GM12878 (cell line): ENCODE data around the gene UFC1. TPM values are rescaled to one million over a fixed set of nuclear protein-coding genes. Genes with fewer than 3 reads are reported as not detected.

Experiments used
- ATAC-seq: fragments of 200-7000 bp; cut with Tn5 transposase; 3 replicates; pipeline ENCODE4 v1.9.1; 2020; ENCODE audit warnings: mild to moderate bottlenecking, moderate library complexity
- BruUV-seq: library from RNA; stranded (reverse); fragments of 400-500 nt; replicated peaks from 2 replicates; lab custom pipeline; 2021; lab: Mats Ljungman, UMichigan
- CTCF ChIA-PET: fragments of 300-600 bp; sonication (Branson Sonifier 250); formaldehyde crosslinking; extraction: SDS; loops from one replicate; lab custom pipeline; 2021; ENCODE audit warnings: inconsistent platforms; lab: Yijun Ruan, JAX
- POLR2A ChIA-PET: fragments of 350-600 bp; formaldehyde crosslinking; extraction: SDS; loops from one replicate; lab custom pipeline; 2021; ENCODE audit warnings: inconsistent platforms; lab: Charles Lee
- RAD21 ChIA-PET: fragments of 300-600 bp; sonication (Branson Sonifier 250); formaldehyde crosslinking; loops from one replicate; lab custom pipeline; 2023; ENCODE audit warnings: antibody characterized with exemption; ENCODE audit not compliant: unreplicated experiment; lab: Charles Lee
- SMC1A ChIA-PET: fragments of 300-600 bp; sonication (Branson Sonifier 250); formaldehyde crosslinking; loops from one replicate; lab custom pipeline; 2023; ENCODE audit not compliant: unreplicated experiment, uncharacterized antibody; lab: Charles Lee
- DNase-seq: peaks from one replicate; pipeline ENCODE4 v3.0.0-alpha.2; 2011; ENCODE audit warnings: low read depth, low spot score
- FAIRE-seq: peaks from 3 replicates; lab custom pipeline; 2011; peaks lifted over from hg19 to GRCh38; lab: Jason Lieb, UNC
- H2AFZ ChIP-seq: 2 replicates; pipeline ENCODE4 v1.6.0; 2011; ENCODE audit warnings: low read depth, low read length, control low read depth; ENCODE audit not compliant: control insufficient read depth
- H3K27ac ChIP-seq: 2 replicates; pipeline ENCODE4 v1.5.1; 2011; ENCODE audit warnings: control low read depth; ENCODE audit not compliant: control insufficient read depth, insufficient read depth
- H3K27me3 ChIP-seq, 2 experiments: replicated peaks in 1 of 2; 2 replicates each; pipeline versions ENCODE4 v1.6.0 to v1.6.1; 2011; ENCODE audit warnings: low read length in 1 of 2; ENCODE audit not compliant: control insufficient read depth in 2 of 2, insufficient read depth in 2 of 2
- H3K36me3 ChIP-seq, 2 experiments: 2 replicates each; pipeline ENCODE4 v1.5.1; 2011; ENCODE audit warnings: low read length in 1 of 2; ENCODE audit not compliant: control insufficient read depth in 2 of 2, insufficient read depth in 2 of 2
- H3K4me1 ChIP-seq: 2 replicates; pipeline ENCODE4 v1.6.1; 2011; ENCODE audit warnings: mild to moderate bottlenecking, low read length, moderate library complexity, mixed read lengths; ENCODE audit not compliant: control insufficient read depth, insufficient read depth
- H3K4me2 ChIP-seq: 2 replicates; pipeline ENCODE4 v1.6.0; 2011; ENCODE audit warnings: control low read depth; ENCODE audit not compliant: control insufficient read depth, insufficient read depth
- H3K4me3 ChIP-seq: fragments of 200-600 bp; sonication (generic); 2 replicates; pipeline ENCODE4 v1.5.1; 2016
- H3K79me2 ChIP-seq: 2 replicates; pipeline ENCODE4 v1.6.0; 2011; ENCODE audit warnings: low read length; ENCODE audit not compliant: control insufficient read depth, insufficient read depth
- H3K9ac ChIP-seq: 2 replicates; pipeline ENCODE4 v1.8.0; 2011; ENCODE audit warnings: low read length, control low read depth, mixed read lengths; ENCODE audit not compliant: control insufficient read depth, insufficient read depth
- H3K9me3 ChIP-seq: replicated peaks from 3 replicates; pipeline ENCODE4 v1.5.1; 2011; ENCODE audit warnings: mild to moderate bottlenecking, low read length; ENCODE audit not compliant: control insufficient read depth, insufficient read depth
- H4K20me1 ChIP-seq: 2 replicates; pipeline ENCODE4 v1.6.0; 2011; ENCODE audit not compliant: control insufficient read depth, insufficient read depth
- DPF2 ChIP-seq: fragments of 450-650 bp; IDR thresholded peaks from 2 replicates; pipeline ENCODE4 v1.6.1; 2017; ENCODE audit warnings: mild to moderate bottlenecking
- EP300 ChIP-seq, 2 experiments: fragments of 150-350 bp in 1 of 2; IDR thresholded peaks; 2 replicates each; pipeline ENCODE4 v1.6.1; 2011 to 2012; ENCODE audit warnings: low read depth in 2 of 2, low read length in 2 of 2, borderline replicate concordance in 1 of 2, improper control_type of control experiment in 1 of 2, inconsistent platforms in 1 of 2; ENCODE audit not compliant: control insufficient read depth in 1 of 2
- HSF1 ChIP-seq: fragments of 150-350 bp; IDR thresholded peaks from 2 replicates; pipeline ENCODE4 v1.6.1; 2014; ENCODE audit warnings: mild to moderate bottlenecking, low read depth, low read length
- IRF4 ChIP-seq: IDR thresholded peaks from 2 replicates; pipeline ENCODE4 v1.6.1; 2011; ENCODE audit warnings: low read depth, low read length
- NR2C1 ChIP-seq: fragments of 450-650 bp; IDR thresholded peaks from 2 replicates; pipeline ENCODE4 v1.6.1; 2017; ENCODE audit warnings: antibody characterized with exemption, mild to moderate bottlenecking, moderate library complexity
- RCOR1 ChIP-seq: conservative IDR thresholded peaks from 2 replicates; pipeline ENCODE4 v1.6.1; 2012; ENCODE audit warnings: low read depth, low read length, improper control_type of control experiment
- ZBTB11 ChIP-seq: fragments of 450-650 bp; formaldehyde crosslinking; IDR thresholded peaks from 2 replicates; pipeline ENCODE4 v1.5.0; 2022; ENCODE audit warnings: mild to moderate bottlenecking, missing genetic modification characterization
- WGBS: methylation state at CpG from one replicate; pipeline ENCODE4 v1.1.6; 2016; ENCODE audit warnings: low lambda C conversion rate; ENCODE audit not compliant: insufficient replicate concordance, insufficient coverage; ENCODE audit errors: missing lambda C conversion rate; 5-methylcytosine and 5-hydroxymethylcytosine counted together
- in situ Hi-C: fragments of 300-500 bp; cut with MboI; formaldehyde crosslinking; loops from 9 replicates; pipeline ENCODE4 v1.14.3; 2018; ENCODE audit warnings: mixed read lengths
- intact Hi-C: fragments of 100-400 bp; cut with micrococcal nuclease; formaldehyde crosslinking; loops from one replicate; pipeline ENCODE4 v1.14.2; 2022; ENCODE audit not compliant: unreplicated experiment
- polyA plus RNA-seq, 11 experiments: library from polyadenylated mRNA; depleted of rRNA in 4 of 11; unstranded in 6 of 11; stranded (reverse) in 5 of 11; fragments of >200 nt; fragmentation: Nextera tagmentation in 4 of 11; fragmentation: Illumina TruSeq in 1 of 11; extraction: Ambion mirVana in 4 of 11; extraction: Trizol in 1 of 11; gene quantifications; 1 replicate in 1 of 11; 2 replicates in 10 of 11; pipeline versions ENCODE4 v1.2.1 to v1.2.3, GENCODE V29; 2011 to 2016; ENCODE audit warnings: inconsistent platforms in 2 of 11, missing spikeins in 2 of 11, low read depth in 1 of 11
- total RNA-seq, 4 experiments: library from RNA; depleted of rRNA in 3 of 4; stranded (reverse); fragments of >200 nt in 3 of 4; fragmentation: Illumina TruSeq in 1 of 4; extraction: Trizol in 1 of 4; gene quantifications; 2 replicates each; pipeline versions ENCODE4 v1.2.1 to v1.2.3, GENCODE V29; 2013 to 2021
- TF ChIP-seq, protein P1 (sequence below): fragments of 450-650 bp; IDR thresholded peaks from 2 replicates; pipeline ENCODE4 v1.6.1; 2018; ENCODE audit warnings: mild to moderate bottlenecking, low read depth, moderate library complexity; ENCODE audit not compliant: partially characterized antibody

The UFC1 gene
- total and polyA plus RNA-seq, 10 of the 15 experiments (the other 5 are each of a cell fraction or from before 2014, with no cell fraction given) = 95.9 to 239 (median 151) TPM

GRCh38 chr1:161171191-161171590, 17.4 kb downstream of the UFC1 start:
- CTCF ChIA-PET = interaction anchor here (0.9 to 1.6 kb wide), 2 partner anchors 21 to 53 kb away, joined by 3 read pairs; partner anchors contain the start of genes NIT1 and PFDN2
- H3K4me2 ChIP-seq = no peak overlapping the region
- DNase-seq (no peak), FAIRE-seq (no peak), ATAC-seq (no peak)
- no peaks in the 10 kb centered on the region for H4K20me1 ChIP-seq
- SMC1A ChIA-PET = interaction anchor here (0.8 to 1.1 kb wide), 2 partner anchors 12 to 54 kb away, joined by 4 to 5 read pairs; partner anchors contain the start of gene TOMM40L
- peaks cover 17 to 30% of the 10 kb centered on the region in 2 experiments for H3K36me3 ChIP-seq
- RAD21 ChIA-PET = no interaction called here
- TF ChIP-seq DPF2 = no peak
- no peak overlapping the region for H3K27ac ChIP-seq
- H3K9me3 ChIP-seq = no peaks in the 10 kb centered on the region
- 94% methylated on average over 5 of the region's 5 CpGs for WGBS
- no peak overlapping the region for H3K4me3 ChIP-seq
- in situ Hi-C loops (no loop called here), intact Hi-C loops (no loop called here)
- no peaks in the 10 kb centered on the region for H3K27me3 ChIP-seq
- POLR2A ChIA-PET = interaction anchor here (1.0 to 1.7 kb wide), 2 partner anchors 12 to 72 kb away, joined by 3 to 5 read pairs; partner anchors contain the start of gene USP21
- no TSS peak for BruUV-seq
- peaks cover 11% of the 10 kb centered on the region for H3K79me2 ChIP-seq
- no peak overlapping the region for H2AFZ ChIP-seq
- H3K4me1 ChIP-seq = peaks cover 15% of the 10 kb centered on the region
- no peak overlapping the region for H3K9ac ChIP-seq

- WGBS = 90% methylated on average over 12 of the region's 12 CpGs
- intact Hi-C loops = no loop called here
- CTCF ChIA-PET = interaction anchor here (1.6 kb wide), 1 partner anchor 54 kb away, joined by 3 read pairs; the partner anchor contains the start of genes NIT1 and PFDN2
- no peak for TF ChIP-seq HSF1
- TF ChIP-seq EP300 (IDR thresholded peaks at IDR 0.05; ENCODE audit: borderline replicate concordance in 1 of 2, control insufficient read depth in 1 of 2, low read depth in 2 of 2, low read length in 2 of 2) = no peak
- no peak for TF ChIP-seq NR2C1
- TF ChIP-seq, protein P1, sequence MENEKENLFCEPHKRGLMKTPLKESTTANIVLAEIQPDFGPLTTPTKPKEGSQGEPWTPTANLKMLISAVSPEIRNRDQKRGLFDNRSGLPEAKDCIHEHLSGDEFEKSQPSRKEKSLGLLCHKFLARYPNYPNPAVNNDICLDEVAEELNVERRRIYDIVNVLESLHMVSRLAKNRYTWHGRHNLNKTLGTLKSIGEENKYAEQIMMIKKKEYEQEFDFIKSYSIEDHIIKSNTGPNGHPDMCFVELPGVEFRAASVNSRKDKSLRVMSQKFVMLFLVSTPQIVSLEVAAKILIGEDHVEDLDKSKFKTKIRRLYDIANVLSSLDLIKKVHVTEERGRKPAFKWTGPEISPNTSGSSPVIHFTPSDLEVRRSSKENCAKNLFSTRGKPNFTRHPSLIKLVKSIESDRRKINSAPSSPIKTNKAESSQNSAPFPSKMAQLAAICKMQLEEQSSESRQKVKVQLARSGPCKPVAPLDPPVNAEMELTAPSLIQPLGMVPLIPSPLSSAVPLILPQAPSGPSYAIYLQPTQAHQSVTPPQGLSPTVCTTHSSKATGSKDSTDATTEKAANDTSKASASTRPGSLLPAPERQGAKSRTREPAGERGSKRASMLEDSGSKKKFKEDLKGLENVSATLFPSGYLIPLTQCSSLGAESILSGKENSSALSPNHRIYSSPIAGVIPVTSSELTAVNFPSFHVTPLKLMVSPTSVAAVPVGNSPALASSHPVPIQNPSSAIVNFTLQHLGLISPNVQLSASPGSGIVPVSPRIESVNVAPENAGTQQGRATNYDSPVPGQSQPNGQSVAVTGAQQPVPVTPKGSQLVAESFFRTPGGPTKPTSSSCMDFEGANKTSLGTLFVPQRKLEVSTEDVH = no peak
- no peak for TF ChIP-seq ZBTB11 (CRISPR knock-in tag)
- TF ChIP-seq RCOR1 = no peak
- no peak for TF ChIP-seq IRF4
These were observed 17.9 kb downstream of the UFC1 start for GRCh38 chr1:161171696-161172095.

More at GRCh38 chr1:161171696-161172095, 17.9 kb downstream of the UFC1 start:
- peaks cover 17 to 30% of the 10 kb centered on the region in 2 experiments for H3K36me3 ChIP-seq
- no peak overlapping the region for H3K27ac ChIP-seq
- ATAC-seq (no peak), FAIRE-seq (no peak), DNase-seq (no peak)
- no peaks in the 10 kb centered on the region for H3K9me3 ChIP-seq
- peaks cover 16% of the 10 kb centered on the region for H3K79me2 ChIP-seq
- SMC1A ChIA-PET = no interaction called here
- peaks cover 15% of the 10 kb centered on the region for H3K4me1 ChIP-seq
- H3K9ac ChIP-seq = no peak overlapping the region
- BruUV-seq = no TSS peak
- H3K4me3 ChIP-seq = no peak overlapping the region
- no peak overlapping the region for H3K4me2 ChIP-seq
- POLR2A ChIA-PET = interaction anchor here (0.6 to 1.7 kb wide), 3 partner anchors 13 to 162 kb away, joined by 3 to 5 read pairs (median 3); partner anchors contain the start of gene USP21
- in situ Hi-C loops = no loop called here
- RAD21 ChIA-PET = no interaction called here
- H4K20me1 ChIP-seq = no peaks in the 10 kb centered on the region
- H2AFZ ChIP-seq = no peak overlapping the region
- no peaks in the 10 kb centered on the region for H3K27me3 ChIP-seq
